Measurements from ENCODE around the gene BACE1. TPM values are rescaled to one million over a fixed set of nuclear protein-coding genes. Genes with fewer than 3 reads are reported as not detected.

BACE1 gene
- total and polyA plus RNA-seq, 4 donors, result 34.8 to 99.5 (median 74.1) TPM

DNA sequence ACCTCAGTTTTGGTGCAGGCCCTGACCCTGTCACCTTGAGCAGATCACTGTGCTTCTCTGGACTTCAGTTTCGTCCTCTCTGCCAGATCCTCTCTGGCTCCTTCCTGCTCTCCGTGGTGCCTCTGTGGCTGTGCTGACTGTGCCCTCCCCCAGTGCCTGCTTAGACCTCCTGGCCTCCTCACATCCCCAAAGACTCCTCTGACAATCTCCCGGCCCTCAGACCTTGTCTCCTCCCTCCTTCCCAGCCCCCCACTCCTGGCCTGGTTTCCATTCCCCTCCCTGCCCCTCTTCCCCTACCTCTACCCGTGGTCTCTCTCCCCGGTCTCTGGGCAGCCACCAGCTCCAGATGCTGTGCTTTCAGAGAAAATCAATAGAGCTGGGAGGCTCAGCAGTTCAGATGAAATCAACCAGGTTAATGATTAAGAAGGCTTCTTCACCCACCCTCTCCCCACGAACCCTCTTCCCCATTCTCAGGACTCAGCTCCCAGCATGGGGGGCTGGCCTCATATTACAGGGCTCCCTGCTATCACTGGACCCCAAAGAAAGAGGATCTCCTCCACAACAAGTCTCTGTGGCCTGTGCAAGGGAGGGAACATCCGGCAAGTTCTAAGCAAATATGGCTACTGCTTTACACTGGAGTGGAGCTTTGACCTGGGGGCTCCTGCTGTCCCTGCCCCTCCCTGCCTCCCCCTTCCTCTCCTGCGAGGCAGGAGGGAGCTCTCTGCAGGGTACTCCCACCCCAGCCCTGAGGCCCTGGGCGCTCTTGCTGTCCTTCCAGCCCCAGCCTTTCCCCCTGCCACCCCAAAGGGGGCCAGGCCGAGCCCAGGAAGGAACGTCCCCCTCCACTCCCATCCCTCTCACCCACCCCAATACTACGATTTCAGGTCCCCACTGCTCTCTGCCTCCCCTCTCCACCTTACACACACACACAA lies 16.4 kb downstream of the BACE1 start:
- no peak overlapping the region for H3K27ac ChIP-seq (ENCODE audit: low read depth, low read length)
- WGBS (ENCODE audit: insufficient coverage), result 24% methylated on average over 10 of the region's 12 CpGs
- peaks cover 31% of the 10 kb centered on the region for H3K36me3 ChIP-seq (ENCODE audit: control insufficient read depth, insufficient read depth, low read length)
- H3K4me3 ChIP-seq (ENCODE audit: low read depth, low read length), result no peak overlapping the region
- peak in 1 of 6 donors; percentile 20 for DNase-seq (ENCODE audit: low read depth in 4 of 6, low spot score in 6 of 6)
- no peaks in the 10 kb centered on the region for H3K27me3 ChIP-seq (ENCODE audit: control insufficient read depth, insufficient read depth, low read length)
- no peaks in the 10 kb centered on the region for H3K9me3 ChIP-seq (ENCODE audit: control insufficient read depth, insufficient read depth, low read length)
- H3K4me1 ChIP-seq (ENCODE audit: control insufficient read depth, insufficient read depth, low read length), result peaks cover 24% of the 10 kb centered on the region

DNA sequence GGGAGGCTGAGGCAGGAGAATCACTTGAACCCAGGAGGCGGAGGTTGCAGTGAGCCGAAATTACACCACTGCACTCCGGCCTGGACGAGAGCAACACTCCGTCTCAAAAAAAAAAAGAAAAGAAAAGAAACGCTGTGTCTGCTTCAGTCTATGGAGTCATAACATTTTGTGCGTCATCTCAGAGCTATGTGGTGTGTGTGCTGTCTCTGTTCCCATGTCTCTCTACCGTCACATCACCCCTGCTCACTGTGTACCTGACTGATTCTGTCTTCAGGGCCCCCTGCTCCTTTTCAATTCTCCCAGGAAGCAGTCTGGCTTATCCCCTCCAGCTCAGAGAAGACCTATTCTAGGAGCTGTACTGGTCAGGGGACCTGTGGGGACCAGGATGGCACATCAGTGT lies 17.9 kb downstream of the BACE1 start:
- no peaks in the 10 kb centered on the region for H3K9me3 ChIP-seq (ENCODE audit: control insufficient read depth, insufficient read depth, low read length)

DNA sequence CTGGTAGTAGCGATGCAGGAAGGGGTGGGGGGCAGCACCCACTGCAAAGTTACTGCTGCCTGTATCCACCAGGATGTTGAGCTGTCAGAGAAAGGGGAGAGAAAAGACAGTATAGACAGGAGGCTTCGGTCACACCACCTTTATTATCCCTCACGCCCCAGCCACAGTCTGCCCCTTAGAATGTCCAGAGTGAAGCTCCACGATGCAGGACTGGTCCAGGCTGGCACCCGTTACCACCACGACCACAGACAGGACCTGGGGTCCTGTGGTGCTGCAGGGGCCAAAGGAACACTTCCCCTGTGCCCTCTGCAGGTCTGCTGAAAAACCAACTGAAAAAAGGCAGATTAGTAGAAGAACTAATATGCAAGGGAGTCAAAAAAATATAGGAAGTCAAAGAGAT lies 19.2 kb downstream of the BACE1 start:
- Histone ChIP-seq H3K4me1 (ENCODE audit: control insufficient read depth, insufficient read depth, low read length) (peaks cover 27% of the 10 kb centered on the region), H3K27me3 (ENCODE audit: control insufficient read depth, insufficient read depth, low read length) (no peaks in the 10 kb centered on the region), H3K4me3 (ENCODE audit: low read depth, low read length) (no peak overlapping the region), H3K9me3 (ENCODE audit: control insufficient read depth, insufficient read depth, low read length) (no peaks in the 10 kb centered on the region), H3K27ac (ENCODE audit: low read depth, low read length) (no peak overlapping the region), H3K36me3 (ENCODE audit: control insufficient read depth, insufficient read depth, low read length) (peaks cover 51% of the 10 kb centered on the region)
- no peak for DNase-seq (ENCODE audit: low read depth in 4 of 6, low spot score in 6 of 6)
- WGBS (ENCODE audit: insufficient coverage), result 90% methylated on average over 3 of the region's 6 CpGs

More for the DNA sequence above, 17.9 kb downstream of the BACE1 start:
- no peak for DNase-seq (ENCODE audit: low read depth in 4 of 6, low spot score in 6 of 6)
- Histone ChIP-seq H3K4me3 (ENCODE audit: low read depth, low read length) (no peak overlapping the region), H3K4me1 (ENCODE audit: control insufficient read depth, insufficient read depth, low read length) (peaks cover 27% of the 10 kb centered on the region), H3K27ac (ENCODE audit: low read depth, low read length) (no peak overlapping the region), H3K36me3 (ENCODE audit: control insufficient read depth, insufficient read depth, low read length) (peaks cover 40% of the 10 kb centered on the region), H3K27me3 (ENCODE audit: control insufficient read depth, insufficient read depth, low read length) (no peaks in the 10 kb centered on the region)
- 93% methylated on average over 3 of the region's 8 CpGs for WGBS (ENCODE audit: insufficient coverage)

DNA sequence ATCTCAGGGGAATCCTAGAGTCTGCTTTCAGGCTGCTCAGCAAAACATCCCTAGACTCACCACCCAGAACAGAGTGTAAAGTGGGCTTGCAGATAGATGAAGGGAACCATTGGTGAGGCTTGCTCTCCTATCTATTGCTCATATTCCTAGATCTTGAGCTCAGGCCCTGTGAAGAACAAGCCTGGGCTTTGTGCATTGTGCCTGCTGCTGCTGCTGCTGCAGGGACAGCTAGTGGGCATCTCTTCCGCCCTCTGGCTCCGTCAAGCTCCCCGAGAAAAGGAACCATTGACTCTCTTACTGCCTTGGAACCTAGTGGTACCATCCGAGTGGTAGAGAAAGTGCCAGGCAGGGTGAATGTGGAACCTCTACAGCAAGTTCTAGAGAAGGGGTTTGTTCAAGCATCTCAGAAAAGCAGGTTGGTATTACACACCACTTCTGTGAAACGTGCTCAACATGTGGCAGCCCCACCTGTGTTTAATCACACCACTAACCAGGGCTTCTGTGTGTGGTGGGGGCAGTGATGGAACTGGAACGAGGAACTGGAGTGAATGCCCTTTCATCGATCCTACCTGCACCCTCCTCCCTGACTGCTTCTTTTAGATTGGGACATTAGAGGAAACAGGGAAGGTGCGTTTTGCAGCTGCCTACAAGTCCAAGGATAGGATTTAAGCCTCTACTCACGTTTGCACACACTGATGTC lies 20.5 kb downstream of the BACE1 start:
- no peaks in the 10 kb centered on the region for H3K9me3 ChIP-seq (ENCODE audit: control insufficient read depth, insufficient read depth, low read length)
- peaks cover 63% of the 10 kb centered on the region for H3K36me3 ChIP-seq (ENCODE audit: control insufficient read depth, insufficient read depth, low read length)
- no peak overlapping the region for H3K4me3 ChIP-seq (ENCODE audit: low read depth, low read length)
- H3K4me1 ChIP-seq (ENCODE audit: control insufficient read depth, insufficient read depth, low read length), result peaks cover 24% of the 10 kb centered on the region
- H3K27me3 ChIP-seq (ENCODE audit: control insufficient read depth, insufficient read depth, low read length), result no peaks in the 10 kb centered on the region
- DNase-seq (ENCODE audit: low read depth in 4 of 6, low spot score in 6 of 6), result peak in 2 of 6 donors; percentile 5 to 47
- WGBS (ENCODE audit: insufficient coverage), result 68% methylated on average over 5 of the region's 9 CpGs
- peak overlapping the region; percentile 43 for H3K27ac ChIP-seq (ENCODE audit: low read depth, low read length)

DNA sequence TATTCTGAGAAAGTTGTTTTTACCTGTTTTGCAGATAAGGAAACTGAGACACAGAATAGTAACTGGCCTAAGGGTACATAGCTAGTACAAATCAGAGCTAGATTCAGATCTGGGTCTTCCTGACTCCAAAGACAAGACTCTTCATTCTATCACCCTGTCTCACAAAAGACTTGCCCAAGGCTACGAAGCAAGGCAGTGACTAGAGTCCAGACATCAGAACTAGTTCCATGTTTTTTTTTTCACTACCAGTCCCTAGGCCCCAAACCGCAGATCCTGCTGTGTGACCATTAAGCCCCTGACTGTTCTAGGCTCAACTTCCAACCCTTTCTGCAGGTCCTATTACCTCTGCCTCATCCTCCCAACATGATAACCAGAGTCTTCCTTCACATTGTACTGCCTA lies 23.4 kb downstream of the BACE1 start:
- H3K27me3 ChIP-seq (ENCODE audit: control insufficient read depth, insufficient read depth, low read length), result no peaks in the 10 kb centered on the region
- H3K27ac ChIP-seq (ENCODE audit: low read depth, low read length), result no peak overlapping the region
- H3K4me1 ChIP-seq (ENCODE audit: control insufficient read depth, insufficient read depth, low read length), result peaks cover 9% of the 10 kb centered on the region
- 90% methylated on average over 2 of the region's 2 CpGs for WGBS (ENCODE audit: insufficient coverage)
- DNase-seq (ENCODE audit: low read depth in 4 of 6, low spot score in 6 of 6), result no peak
- H3K9me3 ChIP-seq (ENCODE audit: control insufficient read depth, insufficient read depth, low read length), result no peaks in the 10 kb centered on the region
- peaks cover 68% of the 10 kb centered on the region for H3K36me3 ChIP-seq (ENCODE audit: control insufficient read depth, insufficient read depth, low read length)
- H3K4me3 ChIP-seq (ENCODE audit: low read depth, low read length), result no peak overlapping the region

DNA sequence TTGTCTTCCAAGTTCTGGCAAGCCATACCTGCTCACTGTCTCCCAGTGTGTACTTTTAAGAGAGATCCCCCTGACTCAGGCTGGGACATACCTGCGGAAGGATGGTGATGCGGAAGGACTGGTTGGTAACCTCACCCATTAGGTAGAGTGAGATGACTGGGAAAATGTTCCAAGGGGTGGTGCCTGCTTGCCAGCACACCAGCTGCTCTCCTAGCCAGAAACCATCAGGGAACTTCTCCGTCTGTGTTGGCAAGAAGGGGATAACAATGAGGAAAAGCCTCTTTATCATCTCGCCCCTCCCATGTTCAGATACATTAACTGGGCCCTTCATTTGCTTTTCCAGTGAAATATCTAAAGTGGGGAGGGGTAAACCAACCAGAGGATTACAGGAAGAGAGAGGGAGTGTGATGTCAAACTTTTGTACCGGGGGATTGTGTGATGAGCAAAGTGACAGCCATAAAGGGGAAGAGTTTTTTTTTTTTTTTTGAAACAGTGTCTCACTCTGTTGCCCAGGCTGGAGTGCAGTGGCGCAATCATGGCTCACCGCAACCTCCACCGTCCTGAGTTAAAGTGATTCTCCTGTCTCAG lies 25.2 kb downstream of the BACE1 start, which contains the start of gene BACE1-AS:
Gene BACE1-AS, plus strand, starts transcription at position 538 of the 588 bp plus-strand sequence.
- Histone ChIP-seq H3K36me3 (ENCODE audit: control insufficient read depth, insufficient read depth, low read length) (peaks cover 62% of the 10 kb centered on the region), H3K27me3 (ENCODE audit: control insufficient read depth, insufficient read depth, low read length) (no peaks in the 10 kb centered on the region), H3K4me3 (ENCODE audit: low read depth, low read length) (no peak within 1 kb of the TSS), H3K9me3 (ENCODE audit: control insufficient read depth, insufficient read depth, low read length) (no peaks in the 10 kb centered on the region), H3K27ac (ENCODE audit: low read depth, low read length) (no peak within 1 kb of the TSS), H3K4me1 (ENCODE audit: control insufficient read depth, insufficient read depth, low read length) (peaks cover 9% of the 10 kb centered on the region)
- no peak for DNase-seq (ENCODE audit: low read depth in 4 of 6, low spot score in 6 of 6)
- 97% methylated on average over 6 of the region's 8 CpGs for WGBS (ENCODE audit: insufficient coverage)

DNA sequence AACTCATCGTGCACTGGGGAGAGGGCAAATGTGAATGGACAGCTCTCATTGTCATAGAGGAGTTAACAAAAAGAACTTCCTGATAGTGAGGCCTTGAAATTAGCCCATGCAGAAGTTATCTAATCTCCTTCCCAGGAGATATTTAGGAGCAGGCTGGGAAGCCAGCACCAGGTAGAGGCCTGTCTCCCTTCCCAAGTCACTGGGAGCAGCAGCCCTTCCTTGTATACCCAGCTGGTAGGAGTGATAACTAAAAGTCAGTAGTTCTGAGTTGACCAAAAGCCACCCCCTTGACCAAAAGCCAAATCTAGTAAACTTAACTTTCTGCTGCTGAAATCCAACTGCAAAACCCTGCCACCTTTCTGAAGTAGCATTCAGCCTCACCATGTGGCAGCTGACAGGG lies 26.3 kb downstream of the BACE1 start:
- DNase-seq (ENCODE audit: low read depth in 4 of 6, low spot score in 6 of 6), result no peak
- H3K9me3 ChIP-seq (ENCODE audit: control insufficient read depth, insufficient read depth, low read length), result no peaks in the 10 kb centered on the region
- WGBS (ENCODE audit: insufficient coverage), result 100% methylated on average over 1 of the region's 1 CpG
- H3K4me1 ChIP-seq (ENCODE audit: control insufficient read depth, insufficient read depth, low read length), result peaks cover 2% of the 10 kb centered on the region
- H3K36me3 ChIP-seq (ENCODE audit: control insufficient read depth, insufficient read depth, low read length), result peaks cover 55% of the 10 kb centered on the region
- H3K27me3 ChIP-seq (ENCODE audit: control insufficient read depth, insufficient read depth, low read length), result no peaks in the 10 kb centered on the region
- H3K4me3 ChIP-seq (ENCODE audit: low read depth, low read length), result no peak overlapping the region
- no peak overlapping the region for H3K27ac ChIP-seq (ENCODE audit: low read depth, low read length)

DNA sequence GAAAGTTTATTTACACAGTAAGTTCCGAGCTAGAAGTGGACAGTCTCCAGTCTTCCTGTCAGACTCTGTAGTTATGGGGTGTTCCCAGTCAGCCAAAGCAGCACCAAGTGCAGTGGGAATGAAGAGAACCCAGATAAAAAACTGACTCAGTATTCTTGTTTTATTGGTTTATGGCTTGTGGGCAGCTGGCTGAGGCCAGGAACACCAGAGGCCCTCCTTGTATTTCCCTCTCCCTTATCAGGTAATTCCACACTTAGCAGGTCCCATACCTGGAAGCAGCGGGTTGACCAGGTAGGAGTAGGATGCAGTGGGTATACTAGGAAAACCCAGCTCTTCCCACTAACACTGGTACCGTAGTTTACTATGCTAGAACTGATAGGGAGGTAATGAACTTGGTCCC lies 28.4 kb downstream of the BACE1 start:
- Histone ChIP-seq H3K36me3 (ENCODE audit: control insufficient read depth, insufficient read depth, low read length) (peaks cover 55% of the 10 kb centered on the region), H3K27ac (ENCODE audit: low read depth, low read length) (no peak overlapping the region), H3K4me1 (ENCODE audit: control insufficient read depth, insufficient read depth, low read length) (no peaks in the 10 kb centered on the region), H3K27me3 (ENCODE audit: control insufficient read depth, insufficient read depth, low read length) (no peaks in the 10 kb centered on the region), H3K9me3 (ENCODE audit: control insufficient read depth, insufficient read depth, low read length) (no peaks in the 10 kb centered on the region), H3K4me3 (ENCODE audit: low read depth, low read length) (no peak overlapping the region)
- WGBS (ENCODE audit: insufficient coverage), result 100% methylated on average over 1 of the region's 3 CpGs
- no peak for DNase-seq (ENCODE audit: low read depth in 4 of 6, low spot score in 6 of 6)

DNA sequence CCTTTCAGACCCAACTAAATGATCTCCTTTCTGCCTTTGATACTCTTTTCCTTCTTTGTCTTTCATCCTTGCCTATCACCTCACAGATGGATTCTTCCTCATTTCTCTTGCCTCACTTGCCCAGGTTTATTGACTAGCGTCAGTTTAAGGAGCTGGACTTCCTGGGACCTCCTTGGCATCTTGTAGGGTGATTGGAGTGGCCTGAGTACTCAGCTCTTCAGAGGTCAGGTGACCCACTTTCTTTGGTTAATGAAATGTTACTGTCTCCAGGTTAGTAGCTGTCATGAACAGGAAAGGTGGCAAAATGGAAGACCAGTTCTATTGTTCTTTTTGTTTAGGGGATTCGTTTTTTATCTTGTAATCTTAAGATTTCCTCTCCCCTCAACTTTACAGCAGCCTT lies 29.5 kb downstream of the BACE1 start:
- WGBS (ENCODE audit: insufficient coverage), result 100% methylated on average over 1 of the region's 2 CpGs
- no peak overlapping the region for H3K27ac ChIP-seq (ENCODE audit: low read depth, low read length)
- no peak overlapping the region for H3K4me3 ChIP-seq (ENCODE audit: low read depth, low read length)
- no peaks in the 10 kb centered on the region for H3K9me3 ChIP-seq (ENCODE audit: control insufficient read depth, insufficient read depth, low read length)
- no peaks in the 10 kb centered on the region for H3K4me1 ChIP-seq (ENCODE audit: control insufficient read depth, insufficient read depth, low read length)
- H3K36me3 ChIP-seq (ENCODE audit: control insufficient read depth, insufficient read depth, low read length), result peaks cover 58% of the 10 kb centered on the region
- no peaks in the 10 kb centered on the region for H3K27me3 ChIP-seq (ENCODE audit: control insufficient read depth, insufficient read depth, low read length)
- DNase-seq (ENCODE audit: low read depth in 4 of 6, low spot score in 6 of 6), result no peak

All from spinal cord (tissue), 10 donors.